GM20431 (cell line): ENCODE results near the gene CCDC3.
"Not testable (repeated sequence)": the region's sequence is repeated elsewhere in the genome, so short reads cannot be mapped to it uniquely, and the experiment has no call there.

Experiments used
- in situ Hi-C: fragments of 300-500 bp; cut with MseI, MboI; formaldehyde crosslinking; loops from one replicate; pipeline ENCODE4 v1.15.0; 2020; ENCODE audit warnings: low sequenced_read_pairs; ENCODE audit not compliant: unreplicated experiment

The CCDC3 gene

GRCh38 chr10:13003004-13003403, 1.5 kb upstream of the CCDC3 start:
- in situ Hi-C loops, result no loop called here

DNA sequence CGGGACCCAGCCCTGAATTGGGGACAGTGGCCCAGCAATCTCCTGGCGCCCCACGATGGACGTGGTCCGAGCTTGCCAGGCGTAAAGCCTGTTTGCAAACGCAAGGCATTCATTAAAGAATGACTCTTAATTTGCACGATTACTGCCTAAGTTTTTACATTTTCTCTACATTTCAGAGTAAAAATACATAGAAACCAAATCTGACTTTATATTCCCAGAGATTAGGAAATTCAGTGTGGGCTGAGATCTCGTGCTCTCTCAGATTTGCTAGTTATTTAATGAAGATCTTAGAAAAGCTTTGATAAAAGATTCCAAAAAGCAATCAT, 337 bp upstream of the CCDC3 start:
- in situ Hi-C loops, result no loop called here

- in situ Hi-C loops, result no loop called here
Measured at GRCh38 chr10:13000431-13000830, 1.1 kb downstream of the CCDC3 start.

- in situ Hi-C loops, result no loop called here
Measured at GRCh38 chr10:12999849-13000248, 1.7 kb downstream of the CCDC3 start.

DNA sequence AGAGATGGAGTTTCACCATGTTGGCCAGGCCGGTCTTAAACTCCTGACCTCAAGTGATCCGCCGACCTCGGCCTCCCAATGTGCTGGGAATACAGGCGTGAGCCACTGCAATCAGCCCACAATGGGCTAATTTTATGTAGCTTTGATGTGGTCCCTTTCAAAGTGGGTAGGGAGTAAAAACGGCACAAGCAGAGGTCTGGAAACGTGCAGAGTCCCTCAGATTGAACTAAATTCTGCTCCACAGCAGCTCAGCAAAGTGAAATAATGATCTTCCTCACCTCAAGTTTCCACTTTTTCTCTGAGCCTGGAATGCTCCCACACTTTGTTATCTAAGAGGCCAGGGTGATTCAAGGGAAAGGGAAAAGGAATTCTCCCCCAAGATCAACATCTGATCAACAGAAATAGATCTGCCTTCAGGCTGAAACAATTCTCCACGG, 6.1 kb downstream of the CCDC3 start:
- in situ Hi-C loops, result no loop called here

DNA sequence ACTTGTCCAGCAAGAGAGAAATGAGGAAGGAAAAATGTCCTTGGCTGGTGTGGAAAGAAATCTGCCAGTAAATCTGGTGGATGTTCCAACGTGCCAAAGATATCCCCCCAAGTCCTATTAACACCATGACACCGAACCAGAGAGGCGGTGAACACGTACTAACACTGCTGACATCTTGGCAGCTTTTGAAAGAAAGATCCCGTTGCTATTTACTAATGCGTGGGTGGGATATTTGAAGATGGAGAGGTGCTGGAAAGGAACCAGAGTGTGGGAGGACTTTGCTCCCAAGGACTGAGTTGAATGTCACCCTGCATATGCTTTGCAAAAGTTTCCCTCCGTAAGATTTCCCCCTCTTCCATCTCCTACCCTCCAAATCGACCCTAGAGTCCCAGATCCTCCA, 7.9 kb downstream of the CCDC3 start:
- in situ Hi-C loops, result no loop called here

DNA sequence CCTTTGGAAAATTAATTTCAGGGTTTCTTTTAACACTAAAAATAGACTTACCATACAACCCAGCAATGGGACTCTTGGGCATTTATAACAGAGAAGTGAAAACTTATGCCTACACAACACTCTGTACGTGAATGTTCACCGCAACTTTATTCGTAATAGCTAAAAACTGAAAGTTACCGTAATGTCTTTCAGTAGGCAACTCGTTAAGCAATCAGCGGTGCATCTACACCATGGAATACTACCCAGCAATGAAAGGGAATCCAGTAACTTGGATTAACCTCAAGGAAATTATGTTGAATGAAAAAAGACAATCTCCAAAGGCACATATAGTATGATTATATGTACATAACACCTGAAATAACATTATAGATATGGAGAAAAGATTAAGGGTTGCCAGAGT, 16.2 kb downstream of the CCDC3 start:
- in situ Hi-C loops, result no loop called here

GRCh38 chr10:12984165-12984747, 17.3 kb downstream of the CCDC3 start:
- in situ Hi-C loops, result no loop called here

DNA sequence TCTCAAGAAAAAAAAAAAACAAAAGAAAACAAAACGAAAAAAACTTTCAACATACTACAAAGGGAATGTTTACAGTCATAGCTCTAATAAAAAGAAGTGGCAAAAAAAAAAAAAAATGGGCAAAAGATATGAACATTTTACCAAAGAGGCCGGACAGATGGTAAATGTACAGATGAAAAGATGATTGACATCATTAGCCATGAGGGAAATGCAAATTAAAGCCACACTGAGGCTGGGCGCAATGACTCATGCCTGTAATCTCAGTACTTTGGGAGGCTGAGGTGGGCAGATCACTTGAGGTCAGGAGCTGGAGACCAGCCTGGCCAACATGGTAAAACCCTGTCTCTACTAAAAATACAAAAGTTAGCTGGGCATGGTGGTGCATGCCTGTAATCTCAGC, 17.9 kb downstream of the CCDC3 start:
- in situ Hi-C loops, result not testable (repeated sequence)

DNA sequence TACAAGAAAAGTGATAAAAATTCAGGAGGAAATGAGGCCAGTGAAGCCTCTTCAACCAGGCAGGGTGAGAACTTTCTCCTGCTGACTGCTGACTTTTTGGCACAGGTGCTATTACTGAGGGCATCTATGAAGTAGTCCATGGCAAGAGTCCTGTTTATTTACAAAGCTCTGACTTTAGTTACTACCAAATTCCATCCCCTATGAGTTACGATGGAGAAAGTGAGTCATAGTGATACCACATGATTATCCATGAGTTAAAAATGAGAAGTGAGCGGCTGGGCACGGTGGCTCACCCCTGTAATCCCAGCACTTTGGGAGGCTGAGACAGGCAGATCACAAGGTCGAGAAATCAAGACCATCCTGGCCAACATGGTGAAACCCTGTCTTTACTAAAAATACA, 19.9 kb downstream of the CCDC3 start:
- in situ Hi-C loops, result no loop called here

DNA sequence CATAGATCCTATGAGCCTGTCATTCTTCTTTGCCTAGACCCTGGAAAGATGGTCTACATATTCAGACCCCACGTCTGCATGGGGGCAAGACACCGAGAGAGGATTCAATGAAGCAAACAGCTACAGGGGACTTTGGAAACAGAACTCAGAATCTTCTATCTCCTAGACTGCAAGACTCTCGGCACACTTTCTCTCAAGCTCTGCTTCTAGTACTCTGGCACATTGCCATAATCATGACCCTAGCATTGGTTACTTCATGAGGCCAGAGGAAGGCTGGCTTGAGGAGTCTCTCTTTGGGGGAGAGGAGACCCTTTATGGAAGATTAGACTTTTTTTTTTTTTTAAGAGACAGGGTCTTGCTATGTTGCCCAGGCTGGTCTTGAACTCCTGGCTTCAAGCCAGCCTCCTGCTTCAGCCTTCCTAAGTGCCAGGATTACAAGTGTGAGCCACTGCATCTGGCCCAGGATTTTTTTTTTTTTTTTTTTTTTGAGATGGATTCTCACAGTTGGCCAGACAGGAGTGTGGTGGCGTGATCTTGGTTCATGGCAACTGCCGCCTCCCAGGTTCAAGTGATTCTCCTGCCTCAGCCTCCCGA, 20.7 kb downstream of the CCDC3 start:
- in situ Hi-C loops, result no loop called here

- in situ Hi-C loops, result no loop called here
Measured at GRCh38 chr10:12980102-12980661, 21.3 kb downstream of the CCDC3 start.

- in situ Hi-C loops, result no loop called here
Measured at GRCh38 chr10:12978891-12979290, 22.6 kb downstream of the CCDC3 start.

DNA sequence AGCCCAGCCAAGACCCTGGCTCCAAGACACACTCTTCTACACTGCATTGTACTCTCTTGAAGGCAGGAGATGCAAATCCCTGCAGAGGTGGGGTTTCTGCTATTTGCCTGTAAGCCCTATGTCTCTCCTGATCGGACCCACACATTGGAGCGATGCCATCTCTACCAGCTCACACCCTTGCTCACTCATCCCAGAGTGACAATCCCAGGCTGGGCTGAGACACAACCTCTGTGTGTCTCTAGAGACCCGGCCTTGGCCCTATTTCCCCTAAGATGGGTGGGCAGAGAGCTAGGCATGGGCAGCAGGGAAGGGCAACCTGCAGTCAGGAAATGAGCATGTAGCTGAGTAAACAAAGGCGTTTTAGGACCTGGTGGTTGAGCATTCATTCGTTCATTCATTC, 25.6 kb downstream of the CCDC3 start:
- in situ Hi-C loops, result no loop called here

- in situ Hi-C loops, result no loop called here
Measured at GRCh38 chr10:12975266-12975665, 26.2 kb downstream of the CCDC3 start.

DNA sequence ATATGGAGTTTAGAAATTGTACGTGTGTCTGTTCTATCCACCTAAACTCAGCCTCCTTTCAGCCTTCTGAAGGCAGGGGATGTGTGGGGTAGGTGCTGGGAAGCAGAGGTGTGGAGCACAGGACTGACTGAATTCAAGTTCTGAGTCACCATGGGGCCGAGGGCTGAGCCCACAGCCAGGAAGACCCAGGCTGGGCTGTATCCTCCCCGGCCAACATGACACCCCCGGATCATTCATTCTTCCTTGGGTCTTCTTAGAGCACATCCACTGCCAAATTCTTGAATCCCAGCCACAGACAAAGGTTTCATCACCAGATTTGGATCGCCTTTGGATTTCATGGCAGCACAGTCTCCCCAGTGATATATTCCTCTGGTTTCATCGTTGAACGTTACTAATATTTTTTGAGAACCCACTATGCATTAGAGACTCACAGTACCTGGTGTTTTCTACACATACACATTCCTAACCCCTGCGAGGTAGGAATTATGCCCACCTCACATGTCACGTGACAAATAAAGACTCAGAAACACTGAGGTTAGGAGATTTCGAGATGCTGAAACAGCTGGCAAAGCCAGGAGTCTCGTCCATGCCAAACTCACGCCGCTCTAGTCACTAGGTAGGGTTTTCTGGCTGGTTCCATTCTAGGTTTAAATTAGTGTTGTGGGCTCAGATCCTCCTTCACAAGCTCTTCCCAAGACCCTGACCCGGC, 26.9 kb downstream of the CCDC3 start:
- in situ Hi-C loops, result no loop called here

DNA sequence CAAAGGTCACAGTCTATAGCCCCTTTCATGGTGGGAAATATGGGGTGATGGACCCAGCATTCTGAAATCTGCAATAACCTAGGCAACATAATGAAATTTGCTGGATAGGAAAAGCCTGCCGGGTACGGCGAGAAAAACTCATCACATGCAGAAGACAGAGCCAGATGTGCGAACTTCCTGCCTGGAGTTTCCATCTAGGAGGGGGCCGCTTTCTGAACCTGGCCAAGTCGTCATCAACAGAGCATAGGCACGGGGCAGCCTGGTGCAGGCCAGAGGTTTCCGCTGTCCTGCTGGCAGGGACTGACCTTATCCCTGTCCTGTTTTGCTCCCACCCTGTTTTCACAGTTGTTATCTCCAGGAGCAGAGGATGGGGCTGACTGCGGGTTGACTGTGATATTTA, 27.4 kb downstream of the CCDC3 start:
- in situ Hi-C loops, result no loop called here

- in situ Hi-C loops, result no loop called here
Measured at GRCh38 chr10:12973149-12973718, 28.3 kb downstream of the CCDC3 start.

DNA sequence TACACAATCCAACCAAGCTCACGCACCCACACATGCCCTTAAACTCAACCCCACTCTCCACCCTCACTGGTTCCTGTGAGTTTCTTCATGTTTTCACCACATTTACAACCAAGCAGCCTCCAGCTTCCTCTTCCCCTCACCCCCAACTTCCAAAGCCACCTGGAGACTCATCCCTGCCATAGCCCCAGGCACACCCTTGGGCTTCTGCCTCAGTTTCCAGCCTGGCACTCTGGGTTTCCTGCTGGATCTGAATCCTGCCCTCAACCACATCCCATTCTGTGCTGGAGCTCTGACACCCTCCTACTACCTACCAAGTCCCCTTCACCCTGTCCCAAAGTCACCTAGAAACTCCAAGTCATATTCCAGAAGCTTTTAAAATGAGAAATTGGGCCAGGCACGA, 29.4 kb downstream of the CCDC3 start:
- in situ Hi-C loops, result no loop called here

- in situ Hi-C loops, result no loop called here
Measured at GRCh38 chr10:12971001-12971788, 30.3 kb downstream of the CCDC3 start.
